Measurements from ENCODE around the gene DIAPH2.
"Not testable (repeated sequence)": the region's sequence is repeated elsewhere in the genome, so short reads cannot be mapped to it uniquely, and the experiment has no call there.

Gene DIAPH2

DNA sequence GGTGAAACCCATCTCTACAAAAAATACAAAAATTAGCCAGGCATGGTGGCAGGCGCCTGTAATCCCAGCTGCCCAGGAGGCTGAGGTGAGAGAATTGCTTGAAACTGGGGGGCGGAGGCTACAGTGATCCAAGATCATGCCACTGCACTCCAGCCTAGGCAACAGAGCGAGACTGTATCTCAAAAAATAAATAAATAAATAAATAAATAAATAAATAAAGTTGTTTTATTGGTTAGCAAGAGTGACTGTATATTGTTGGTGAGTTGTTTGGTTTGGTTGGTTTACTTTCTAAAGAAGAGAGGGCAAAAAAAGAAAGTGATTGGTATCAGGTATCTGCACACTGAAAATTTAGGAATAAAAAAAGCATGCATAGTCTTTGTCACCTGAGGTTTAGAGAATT lies 700.0 kb downstream of the DIAPH2 start:
- peaks cover 4% of the 10 kb centered on the region for H3K36me3 Mint-ChIP-seq (ENCODE audit: low read depth)
- no peak for DNase-seq (ENCODE audit: low spot score)
- H3K27me3 Mint-ChIP-seq (ENCODE audit: low read depth), result no peaks in the 10 kb centered on the region
- H3K27ac Mint-ChIP-seq, result no peak overlapping the region
- no peaks in the 10 kb centered on the region for H3K9me3 Mint-ChIP-seq
- no peak overlapping the region for H3K4me3 Mint-ChIP-seq
- H3K4me1 Mint-ChIP-seq (ENCODE audit: low read depth), result peaks cover 2% of the 10 kb centered on the region

DNA sequence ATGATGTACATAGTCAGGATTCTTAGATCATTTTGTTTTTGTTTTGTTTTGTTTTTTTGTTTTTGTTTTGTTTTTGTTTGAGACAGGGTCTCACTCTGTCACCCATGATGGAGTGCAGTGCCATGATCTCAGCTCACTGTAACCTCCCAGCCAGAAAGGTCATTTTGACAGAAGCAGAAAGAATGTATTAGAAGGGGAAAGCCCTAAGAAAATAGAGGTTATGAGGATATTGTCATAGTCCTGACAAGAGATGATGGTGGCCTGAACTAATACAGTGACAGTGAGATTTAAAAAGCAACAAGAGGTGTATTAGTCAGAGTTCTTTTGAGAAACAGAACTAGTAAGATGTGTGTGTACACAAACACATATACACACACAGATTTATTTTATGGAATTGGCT lies 702.4 kb downstream of the DIAPH2 start:
- no peak overlapping the region for H3K27ac Mint-ChIP-seq
- DNase-seq (ENCODE audit: low spot score), result no peak

DNA sequence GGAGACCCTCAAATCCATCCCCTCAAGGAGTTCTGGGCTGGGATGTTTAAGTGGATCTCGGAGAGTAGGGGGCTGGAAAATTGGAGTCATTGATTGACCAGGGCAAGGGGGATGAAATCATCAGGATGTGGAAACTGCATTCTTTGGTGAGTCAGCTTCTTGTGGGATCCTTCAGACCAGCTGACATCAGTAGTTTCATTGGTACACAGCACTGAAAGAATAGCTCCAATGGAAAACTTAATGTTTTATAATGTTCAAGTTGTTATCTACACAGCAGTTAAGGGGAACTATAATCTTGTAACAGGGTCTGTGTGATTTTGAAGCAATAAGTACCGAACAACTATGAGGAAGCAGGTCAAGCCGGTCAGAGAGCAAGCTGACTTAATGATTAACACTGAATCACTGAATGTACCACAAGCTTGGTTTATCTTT lies 705.1 kb downstream of the DIAPH2 start:
- Mint-ChIP-seq H3K36me3 (ENCODE audit: low read depth) (peaks cover 4% of the 10 kb centered on the region), H3K4me1 (ENCODE audit: low read depth) (peaks cover 7% of the 10 kb centered on the region), H3K27ac (no peak overlapping the region), H3K9me3 (no peaks in the 10 kb centered on the region), H3K27me3 (ENCODE audit: low read depth) (no peaks in the 10 kb centered on the region), H3K4me3 (no peak overlapping the region)
- no peak for DNase-seq (ENCODE audit: low spot score)

More for the DNA sequence above, 702.4 kb downstream of the DIAPH2 start:
- Mint-ChIP-seq H3K27me3 (ENCODE audit: low read depth) (no peaks in the 10 kb centered on the region), H3K4me1 (ENCODE audit: low read depth) (peaks cover 4% of the 10 kb centered on the region), H3K4me3 (no peak overlapping the region), H3K9me3 (no peaks in the 10 kb centered on the region), H3K36me3 (ENCODE audit: low read depth) (peaks cover 4% of the 10 kb centered on the region)

GRCh38 chrX:97397371-97397770 lies 712.7 kb downstream of the DIAPH2 start:
- Mint-ChIP-seq H3K9me3 (no peaks in the 10 kb centered on the region), H3K4me1 (ENCODE audit: low read depth) (peaks cover 45% of the 10 kb centered on the region), H3K27ac (peak overlapping the region; percentile 90), H3K36me3 (ENCODE audit: low read depth) (no peaks in the 10 kb centered on the region), H3K4me3 (peak overlapping the region; percentile 67), H3K27me3 (ENCODE audit: low read depth) (no peaks in the 10 kb centered on the region)
- DNase-seq (ENCODE audit: low spot score), result no peak

GRCh38 chrX:97398030-97398551 lies 713.4 kb downstream of the DIAPH2 start:
- no peaks in the 10 kb centered on the region for H3K36me3 Mint-ChIP-seq (ENCODE audit: low read depth)
- H3K9me3 Mint-ChIP-seq, result no peaks in the 10 kb centered on the region
- H3K27ac Mint-ChIP-seq, result peak overlapping the region; percentile 90
- peak overlapping the region; percentile 67 for H3K4me3 Mint-ChIP-seq
- no peaks in the 10 kb centered on the region for H3K27me3 Mint-ChIP-seq (ENCODE audit: low read depth)
- H3K4me1 Mint-ChIP-seq (ENCODE audit: low read depth), result peaks cover 50% of the 10 kb centered on the region
- peak; percentile 15 for DNase-seq (ENCODE audit: low spot score)

DNA sequence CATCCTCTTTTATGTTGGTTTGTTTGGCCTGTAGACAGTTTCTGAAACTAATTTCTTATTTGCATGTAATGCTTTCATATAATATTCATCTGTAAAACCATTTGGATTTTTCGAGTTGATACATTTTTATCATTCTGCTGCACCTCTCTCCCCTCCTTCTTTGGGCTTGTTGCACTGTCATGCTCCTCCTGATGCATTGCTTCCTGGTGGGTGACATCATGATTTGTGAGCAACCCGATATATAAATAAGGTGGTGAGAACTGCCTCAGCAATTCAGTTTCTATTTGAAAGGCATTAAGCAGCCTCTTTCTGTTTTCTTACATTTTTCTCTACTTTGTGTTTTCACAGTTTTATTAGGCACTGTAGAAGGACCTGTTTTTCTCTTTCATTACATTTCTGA lies 714.8 kb downstream of the DIAPH2 start:
- Mint-ChIP-seq H3K4me1 (ENCODE audit: low read depth) (peaks cover 50% of the 10 kb centered on the region), H3K27ac (peak overlapping the region; percentile 90)
- no peak for DNase-seq (ENCODE audit: low spot score)

GRCh38 chrX:97400492-97400891 lies 715.9 kb downstream of the DIAPH2 start:
- Mint-ChIP-seq H3K27ac (peak overlapping the region; percentile 52), H3K27me3 (ENCODE audit: low read depth) (no peaks in the 10 kb centered on the region), H3K4me3 (no peak overlapping the region), H3K36me3 (ENCODE audit: low read depth) (no peaks in the 10 kb centered on the region), H3K9me3 (no peaks in the 10 kb centered on the region), H3K4me1 (ENCODE audit: low read depth) (peaks cover 44% of the 10 kb centered on the region)
- DNase-seq (ENCODE audit: low spot score), result no peak

More for the DNA sequence above, 714.8 kb downstream of the DIAPH2 start:
- H3K4me3 Mint-ChIP-seq, result peak overlapping the region; percentile 46
- no peaks in the 10 kb centered on the region for H3K36me3 Mint-ChIP-seq (ENCODE audit: low read depth)
- no peaks in the 10 kb centered on the region for H3K9me3 Mint-ChIP-seq
- no peaks in the 10 kb centered on the region for H3K27me3 Mint-ChIP-seq (ENCODE audit: low read depth)

DNA sequence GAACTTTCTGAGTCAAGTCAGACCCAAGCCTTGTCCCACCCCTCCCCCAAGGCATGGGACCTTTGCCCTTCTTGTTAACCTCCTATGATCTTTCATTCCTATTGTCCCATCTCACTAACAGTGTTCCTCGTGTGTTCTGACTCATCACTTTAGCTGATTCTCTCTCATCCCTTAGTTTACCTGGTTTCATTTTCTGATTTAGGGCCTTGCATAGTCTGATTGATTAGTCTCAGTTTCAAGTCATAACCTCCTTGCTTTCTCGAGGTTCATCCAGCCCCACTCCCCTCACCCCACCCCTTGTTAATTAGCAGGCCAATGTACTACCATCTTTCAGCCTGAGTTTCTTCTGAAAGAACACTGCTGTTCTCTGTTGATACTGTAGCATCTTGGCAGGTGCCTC lies 716.5 kb downstream of the DIAPH2 start:
- no peaks in the 10 kb centered on the region for H3K9me3 Mint-ChIP-seq
- peak overlapping the region; percentile 45 for H3K4me3 Mint-ChIP-seq
- peak overlapping the region; percentile 78 for H3K27ac Mint-ChIP-seq
- no peaks in the 10 kb centered on the region for H3K36me3 Mint-ChIP-seq (ENCODE audit: low read depth)
- peaks cover 44% of the 10 kb centered on the region for H3K4me1 Mint-ChIP-seq (ENCODE audit: low read depth)
- H3K27me3 Mint-ChIP-seq (ENCODE audit: low read depth), result no peaks in the 10 kb centered on the region
- no peak for DNase-seq (ENCODE audit: low spot score)

GRCh38 chrX:97401586-97402136 lies 717.0 kb downstream of the DIAPH2 start:
- Mint-ChIP-seq H3K4me1 (ENCODE audit: low read depth) (peaks cover 44% of the 10 kb centered on the region), H3K27me3 (ENCODE audit: low read depth) (no peaks in the 10 kb centered on the region), H3K9me3 (no peaks in the 10 kb centered on the region), H3K27ac (peak overlapping the region; percentile 45), H3K4me3 (no peak overlapping the region), H3K36me3 (ENCODE audit: low read depth) (no peaks in the 10 kb centered on the region)
- no peak for DNase-seq (ENCODE audit: low spot score)

GRCh38 chrX:97402333-97402732 lies 717.7 kb downstream of the DIAPH2 start:
- peaks cover 43% of the 10 kb centered on the region for H3K4me1 Mint-ChIP-seq (ENCODE audit: low read depth)
- DNase-seq (ENCODE audit: low spot score), result no peak
- no peaks in the 10 kb centered on the region for H3K9me3 Mint-ChIP-seq
- H3K36me3 Mint-ChIP-seq (ENCODE audit: low read depth), result no peaks in the 10 kb centered on the region
- H3K4me3 Mint-ChIP-seq, result no peak overlapping the region
- H3K27me3 Mint-ChIP-seq (ENCODE audit: low read depth), result no peaks in the 10 kb centered on the region
- peak overlapping the region; percentile 79 for H3K27ac Mint-ChIP-seq

GRCh38 chrX:97402903-97403302 lies 718.3 kb downstream of the DIAPH2 start:
- H3K4me3 Mint-ChIP-seq, result no peak overlapping the region
- DNase-seq (ENCODE audit: low spot score), result no peak
- H3K27ac Mint-ChIP-seq, result peak overlapping the region; percentile 20
- H3K9me3 Mint-ChIP-seq, result no peaks in the 10 kb centered on the region
- H3K4me1 Mint-ChIP-seq (ENCODE audit: low read depth), result peaks cover 37% of the 10 kb centered on the region
- no peaks in the 10 kb centered on the region for H3K36me3 Mint-ChIP-seq (ENCODE audit: low read depth)
- H3K27me3 Mint-ChIP-seq (ENCODE audit: low read depth), result no peaks in the 10 kb centered on the region

- Mint-ChIP-seq H3K27me3 (ENCODE audit: low read depth) (no peaks in the 10 kb centered on the region), H3K36me3 (ENCODE audit: low read depth) (peaks cover 5% of the 10 kb centered on the region), H3K4me3 (no peak overlapping the region), H3K9me3 (peaks cover 7% of the 10 kb centered on the region), H3K27ac (no peak overlapping the region), H3K4me1 (ENCODE audit: low read depth) (peaks cover 20% of the 10 kb centered on the region)
- no peak for DNase-seq (ENCODE audit: low spot score)
These were observed 720.5 kb downstream of the DIAPH2 start for GRCh38 chrX:97405031-97405660.

DNA sequence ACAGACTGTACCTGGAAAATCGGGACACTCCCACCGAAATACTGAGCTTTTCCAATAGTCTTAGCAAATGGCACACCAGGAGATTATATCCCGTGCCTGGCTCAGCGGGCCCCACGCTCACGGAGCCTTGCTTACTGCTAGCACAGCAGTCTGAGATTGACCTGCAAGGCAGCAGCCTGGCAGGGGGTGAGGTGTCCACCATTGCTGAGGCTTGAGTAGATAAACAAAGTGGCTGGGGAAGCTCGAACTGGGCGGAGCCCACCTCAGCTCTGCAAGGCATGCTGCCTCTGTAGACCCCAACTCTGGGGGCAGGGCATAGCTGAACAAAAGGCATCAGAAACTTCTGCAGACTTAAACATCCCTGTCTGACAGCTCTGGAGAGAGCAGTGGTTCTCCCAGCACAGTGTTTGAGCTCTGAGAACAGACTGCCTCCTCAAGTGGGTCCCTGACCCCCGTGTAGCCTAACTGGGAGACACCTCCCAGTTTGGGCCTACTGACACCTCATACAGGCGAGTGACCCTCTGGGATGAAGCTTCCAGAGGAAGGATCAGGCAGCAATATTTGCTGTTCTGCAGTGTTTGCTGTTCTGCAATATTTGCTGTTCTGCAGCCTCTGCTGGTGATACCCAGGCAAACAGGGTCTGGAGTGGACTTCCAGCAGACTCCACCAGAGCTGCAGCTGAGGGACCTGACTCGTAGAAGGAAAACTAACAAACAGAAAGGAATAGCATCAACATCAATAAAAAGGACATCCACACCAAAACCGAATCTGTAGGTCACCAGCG lies 725.2 kb downstream of the DIAPH2 start:
- H3K4me1 Mint-ChIP-seq (ENCODE audit: low read depth); H3K27ac Mint-ChIP-seq; H3K4me3 Mint-ChIP-seq; H3K36me3 Mint-ChIP-seq (ENCODE audit: low read depth); H3K27me3 Mint-ChIP-seq (ENCODE audit: low read depth); DNase-seq (ENCODE audit: low spot score): not testable (repeated sequence)
- H3K9me3 Mint-ChIP-seq, result peaks cover 18% of the 10 kb centered on the region

DNA sequence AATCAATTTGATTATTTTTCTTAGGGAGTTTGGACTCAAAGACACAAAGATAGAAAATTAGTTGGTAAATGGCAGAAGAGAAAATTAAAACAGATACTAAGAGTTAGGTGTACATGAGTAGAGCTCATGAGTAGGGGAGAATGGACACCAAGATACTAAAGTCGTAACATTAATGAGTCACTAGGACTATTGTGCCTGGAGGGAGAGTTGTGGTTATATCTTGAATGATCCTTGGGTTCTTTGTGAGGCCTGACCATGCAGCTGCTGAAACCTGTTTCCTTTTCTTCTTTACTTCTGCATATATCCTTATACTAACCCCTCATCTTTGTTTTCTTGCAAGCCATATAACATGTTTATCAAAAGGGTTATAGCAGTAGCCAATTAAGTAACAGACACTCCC lies 731.8 kb downstream of the DIAPH2 start:
- H3K9me3 Mint-ChIP-seq, result peaks cover 11% of the 10 kb centered on the region
- no peaks in the 10 kb centered on the region for H3K36me3 Mint-ChIP-seq (ENCODE audit: low read depth)

More for the DNA sequence above, 731.8 kb downstream of the DIAPH2 start:
- H3K27ac Mint-ChIP-seq, result no peak overlapping the region
- H3K4me3 Mint-ChIP-seq, result no peak overlapping the region
- H3K27me3 Mint-ChIP-seq (ENCODE audit: low read depth), result no peaks in the 10 kb centered on the region
- no peak for DNase-seq (ENCODE audit: low spot score)
- H3K4me1 Mint-ChIP-seq (ENCODE audit: low read depth), result no peaks in the 10 kb centered on the region
